SH-SY5Y (cell line): ENCODE results near the gene KRT84.

Experiments
- GATA2 ChIP-seq: IDR thresholded peaks from 2 replicates; pipeline ENCODE4 v1.6.1; 2011; ENCODE audit warnings: mild to moderate bottlenecking, low read depth, low read length
- GATA3 ChIP-seq: IDR thresholded peaks from 2 replicates; pipeline ENCODE4 v1.6.1; 2011; ENCODE audit warnings: low read depth, mild to moderate bottlenecking, low read length, moderate library complexity

DNA sequence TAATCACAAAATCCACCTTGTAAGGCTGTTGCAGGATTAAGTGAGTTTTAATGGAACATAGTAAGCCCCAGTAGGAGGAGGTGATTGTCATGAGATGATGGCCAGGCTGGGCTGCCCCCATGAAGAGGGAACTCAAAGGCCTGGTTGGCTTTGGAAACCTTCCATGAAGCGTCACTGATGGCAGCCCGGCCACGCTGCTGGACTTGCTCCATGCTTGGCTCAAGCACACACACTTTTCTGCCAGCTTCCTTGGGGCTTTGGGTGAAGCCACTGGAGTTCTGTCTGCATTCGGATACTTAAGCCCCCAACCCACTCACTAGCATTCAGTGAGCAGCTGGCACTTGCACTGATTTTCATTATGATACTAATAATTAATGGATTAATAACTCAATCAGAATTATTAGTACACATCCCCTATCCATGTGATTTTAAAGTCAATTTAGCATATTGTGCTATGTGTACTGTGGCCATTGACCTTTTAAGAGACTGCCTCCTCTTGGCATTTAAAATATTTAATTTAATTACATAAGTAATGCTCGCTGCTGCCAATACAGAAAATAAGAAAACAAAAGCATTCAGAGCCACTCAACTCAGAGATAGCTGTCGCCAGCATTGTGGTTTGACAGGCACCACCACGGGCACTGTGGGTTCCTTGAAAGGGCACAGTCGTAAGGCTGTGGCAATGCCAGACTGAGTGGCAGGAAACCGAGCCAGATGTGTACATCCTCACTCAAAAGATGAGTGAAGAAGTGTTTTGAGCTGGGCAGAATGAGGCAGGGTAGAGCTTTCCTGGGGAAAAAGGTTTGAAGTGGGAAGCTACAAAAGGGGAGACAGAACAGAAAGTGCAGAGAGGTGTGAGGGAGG, 34.0 kb downstream of the KRT84 start:
- no peak for TF ChIP-seq GATA3
- TF ChIP-seq GATA2: no peak
